ENCODE data around the gene ATP5MC3.

The ATP5MC3 gene

DNA sequence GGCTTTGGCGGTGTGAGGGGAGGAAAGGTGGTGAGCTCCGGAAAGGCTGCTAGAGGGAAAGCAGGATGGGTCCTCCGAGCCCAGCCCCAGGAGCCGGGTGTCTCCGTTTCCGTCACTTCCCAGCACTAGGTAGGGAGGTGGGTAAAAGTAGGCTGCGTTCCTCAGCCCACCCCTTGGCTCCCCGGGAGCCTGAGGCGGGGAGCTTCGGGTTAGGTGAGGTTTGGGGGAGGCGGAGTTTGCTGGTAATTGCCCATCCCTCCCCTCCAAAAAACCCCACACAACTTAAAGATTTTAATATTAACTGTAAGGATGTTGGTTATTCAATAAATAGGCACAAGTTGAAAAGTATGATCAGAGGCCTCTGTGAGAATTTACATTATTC, 13.0 kb downstream of the ATP5MC3 start:
- in situ Hi-C loops (cut with HindIII; ENCODE audit: low sequenced_read_pairs), result no loop called here

DNA sequence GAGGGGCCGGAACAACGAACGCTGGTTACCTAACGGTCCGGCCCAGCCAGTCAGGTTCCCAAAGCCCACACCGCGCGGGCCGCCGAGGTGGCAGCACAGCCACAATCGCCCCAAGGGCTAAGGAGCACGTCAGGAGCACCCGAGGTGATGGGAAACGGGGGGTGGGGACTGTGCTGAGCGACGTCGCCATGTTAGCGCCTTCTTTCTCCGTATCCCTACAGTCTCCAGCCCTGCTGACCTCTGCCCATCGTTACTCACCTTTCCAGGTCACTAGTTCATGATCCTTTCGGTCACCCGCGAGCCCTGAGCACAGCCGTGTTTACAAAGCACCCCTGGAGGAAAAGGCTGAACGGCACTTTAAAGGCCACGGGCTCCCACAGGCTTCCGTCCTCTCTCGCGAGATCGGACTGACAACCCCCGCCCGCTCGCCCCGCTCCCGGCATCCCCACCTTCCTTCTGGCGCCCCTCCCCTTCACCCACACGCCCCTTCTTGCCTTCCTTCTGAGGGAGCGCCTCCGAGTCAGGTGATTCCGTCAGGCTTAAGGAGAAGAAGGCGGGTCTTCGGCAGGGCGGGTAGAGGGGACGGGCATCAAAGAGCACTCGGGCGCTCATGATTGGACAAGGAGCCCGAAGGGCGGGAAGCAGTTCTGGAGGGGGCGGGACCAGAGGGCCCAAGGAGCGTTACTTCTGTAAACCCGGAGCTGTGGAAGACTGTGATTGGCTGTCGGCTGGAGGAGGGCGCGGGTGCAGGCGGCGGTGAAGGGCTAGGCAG, 13.5 kb downstream of the ATP5MC3 start, which contains the start of gene ATF2:
Gene ATF2, minus strand, starts transcription at position 412 of the 772 bp plus-strand sequence. CDS start 31,760 bp downstream, outside the sequence.
- in situ Hi-C loops (cut with HindIII; ENCODE audit: low sequenced_read_pairs), result no loop called here

DNA sequence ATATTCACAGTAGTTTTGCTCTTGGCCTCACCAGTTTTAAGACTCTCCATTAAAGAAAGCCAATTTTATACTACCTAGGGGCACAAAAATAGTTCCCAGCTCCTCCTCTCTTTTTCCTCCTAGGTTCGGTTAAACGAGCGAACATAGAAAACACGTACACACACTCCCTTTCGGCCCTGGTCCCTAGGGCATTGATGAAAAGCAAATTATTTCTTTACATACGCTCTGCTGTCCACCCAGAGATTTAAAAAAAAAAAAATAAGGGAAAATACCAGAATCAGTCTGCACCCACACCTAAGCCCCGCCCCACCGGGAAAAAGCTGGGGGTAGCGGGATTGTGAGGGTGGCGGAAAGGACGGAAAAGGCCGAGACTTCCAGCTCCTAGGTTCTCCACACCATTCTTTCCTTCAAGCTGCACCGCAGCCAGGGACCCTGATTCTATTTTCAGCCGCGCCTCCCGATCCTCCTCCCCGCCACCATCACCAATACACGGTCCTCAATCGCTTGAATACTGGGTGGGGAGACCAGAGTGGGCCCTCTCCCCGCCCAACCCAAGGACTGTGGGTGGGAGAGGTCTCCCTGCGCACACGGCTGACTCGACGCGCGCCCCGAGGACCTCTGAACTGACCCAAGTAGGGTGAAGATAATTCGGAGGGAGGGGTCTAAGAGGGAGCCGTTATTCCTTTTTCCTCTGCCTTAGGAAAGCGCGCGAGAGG, 14.3 kb downstream of the ATP5MC3 start:
- in situ Hi-C loops (cut with HindIII; ENCODE audit: low sequenced_read_pairs), result no loop called here

DNA sequence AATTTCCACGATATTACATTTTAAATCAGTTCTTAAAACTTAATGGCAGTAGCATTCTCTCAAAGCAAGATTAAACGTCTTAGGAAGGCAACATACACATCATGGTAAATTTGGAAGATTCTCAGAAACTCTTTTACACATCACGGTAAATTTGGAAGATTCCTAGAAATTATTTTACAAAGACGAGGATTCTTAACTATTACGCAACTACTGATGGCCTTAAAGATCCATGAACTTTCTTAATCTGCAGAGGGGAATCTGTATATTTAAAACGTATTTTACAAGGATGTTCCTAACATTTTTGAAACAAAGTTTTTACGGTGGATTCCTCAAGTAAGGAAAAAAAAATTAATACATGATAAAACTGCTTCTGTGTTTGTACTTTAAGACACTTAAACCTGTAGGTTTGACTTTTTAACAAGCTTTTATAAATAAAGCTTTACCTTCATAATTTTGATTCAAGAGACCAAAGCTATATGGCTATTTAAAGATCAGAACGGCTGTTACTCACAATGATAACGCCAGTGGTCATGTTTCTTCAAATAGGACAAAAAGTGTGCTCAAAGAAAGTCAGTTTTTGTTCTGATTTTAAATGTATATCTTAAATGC, 15.2 kb downstream of the ATP5MC3 start:
- in situ Hi-C loops (cut with HindIII; ENCODE audit: low sequenced_read_pairs), result no loop called here

DNA sequence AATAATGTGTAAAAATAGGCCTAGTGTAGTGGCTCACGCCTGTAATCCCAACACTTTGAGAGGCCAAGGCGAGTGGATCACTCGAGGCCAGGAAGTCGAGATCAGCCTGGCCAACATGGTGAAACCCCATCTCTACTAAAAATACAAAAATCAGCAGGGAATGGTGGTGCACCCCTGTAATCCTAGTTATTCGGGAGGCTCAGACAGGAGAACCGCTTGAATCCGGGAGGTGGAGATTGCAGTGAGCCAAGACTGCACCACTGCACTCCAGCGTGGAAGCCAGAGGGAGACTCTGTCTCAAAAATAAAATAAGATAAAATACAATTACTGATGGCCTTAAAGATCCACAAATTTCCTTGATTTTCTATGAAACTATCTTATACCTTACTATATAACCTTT, 17.3 kb downstream of the ATP5MC3 start:
- in situ Hi-C loops (cut with HindIII; ENCODE audit: low sequenced_read_pairs), result no loop called here

DNA sequence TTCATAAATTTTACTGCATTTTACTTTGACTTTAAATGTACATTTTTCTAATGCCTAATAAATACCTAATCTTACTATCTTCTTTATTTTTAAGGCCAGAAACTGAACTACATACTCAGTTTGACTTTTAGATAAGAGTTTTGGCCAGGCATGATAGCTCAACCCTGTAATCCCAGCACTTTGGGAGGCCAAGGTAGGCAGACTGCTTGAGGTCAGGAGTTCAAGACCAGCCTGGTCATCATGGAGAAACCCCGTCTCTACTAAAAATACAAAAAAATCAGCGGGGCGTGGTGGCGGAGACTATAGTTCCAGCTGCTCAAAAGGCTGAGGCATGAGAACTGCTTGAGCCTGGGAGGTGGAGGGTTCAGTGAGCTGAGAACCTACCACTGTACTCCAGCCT, 22.6 kb downstream of the ATP5MC3 start:
- in situ Hi-C loops (cut with HindIII; ENCODE audit: low sequenced_read_pairs), result no loop called here

DNA sequence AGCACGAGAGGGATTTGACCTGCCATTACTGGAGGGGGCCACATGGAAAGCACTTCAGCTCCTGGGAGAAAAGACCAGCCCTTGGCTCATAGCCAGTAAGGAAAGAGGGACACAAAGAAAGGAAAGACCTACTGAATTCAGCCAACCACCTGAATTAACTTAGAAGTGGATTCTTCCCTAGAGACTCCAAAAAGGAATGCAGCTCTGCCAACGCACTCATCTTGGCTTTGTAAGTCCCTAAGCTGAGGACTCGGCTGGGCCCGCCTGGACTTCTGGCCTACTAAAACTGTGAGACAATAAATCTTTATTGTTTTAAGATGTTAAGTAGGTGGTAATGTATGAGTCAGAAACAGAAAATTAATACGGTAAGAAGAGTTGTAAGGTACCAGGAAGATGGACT, 25.0 kb downstream of the ATP5MC3 start:
- in situ Hi-C loops (cut with HindIII; ENCODE audit: low sequenced_read_pairs), result no loop called here

DNA sequence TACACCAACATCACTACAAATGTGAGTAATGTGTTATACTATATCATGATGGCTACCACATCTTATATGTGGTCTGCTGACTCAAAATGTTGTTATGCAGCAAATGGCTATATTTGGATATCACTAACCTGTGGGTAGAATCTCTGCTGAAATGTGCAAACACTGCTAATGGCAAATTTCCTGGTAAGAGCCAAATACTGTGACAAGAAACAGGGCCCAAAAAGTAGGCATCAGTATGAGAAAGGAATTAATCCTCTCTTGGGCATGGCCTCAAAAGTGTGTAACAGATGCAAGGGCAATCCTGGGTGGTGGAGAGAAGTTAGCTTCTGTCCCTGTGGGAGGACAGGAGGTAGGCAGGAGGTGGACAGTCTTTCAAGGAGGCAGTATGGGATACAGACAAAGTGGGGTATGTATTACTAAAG, 26.8 kb downstream of the ATP5MC3 start:
- in situ Hi-C loops (cut with HindIII; ENCODE audit: low sequenced_read_pairs), result no loop called here

DNA sequence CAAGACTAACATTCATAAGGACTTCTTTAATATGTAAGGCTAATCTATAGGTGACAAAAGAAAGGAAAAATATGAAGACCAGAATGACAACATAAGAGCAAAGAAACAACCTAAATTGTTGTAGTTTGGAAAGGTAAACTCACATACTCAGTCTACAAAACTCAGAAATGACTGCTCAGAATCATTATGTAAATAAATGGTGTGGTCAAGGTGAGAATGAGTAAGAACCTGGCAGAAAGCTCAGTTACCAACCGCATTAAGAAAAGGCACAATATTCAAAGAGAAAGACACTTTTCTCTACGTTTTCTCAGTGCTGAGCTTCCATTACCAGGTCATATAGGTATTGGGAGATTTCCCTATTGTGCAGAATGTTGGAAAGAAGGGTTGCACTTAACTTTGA, 29.3 kb downstream of the ATP5MC3 start:
- in situ Hi-C loops (cut with HindIII; ENCODE audit: low sequenced_read_pairs), result no loop called here

DNA sequence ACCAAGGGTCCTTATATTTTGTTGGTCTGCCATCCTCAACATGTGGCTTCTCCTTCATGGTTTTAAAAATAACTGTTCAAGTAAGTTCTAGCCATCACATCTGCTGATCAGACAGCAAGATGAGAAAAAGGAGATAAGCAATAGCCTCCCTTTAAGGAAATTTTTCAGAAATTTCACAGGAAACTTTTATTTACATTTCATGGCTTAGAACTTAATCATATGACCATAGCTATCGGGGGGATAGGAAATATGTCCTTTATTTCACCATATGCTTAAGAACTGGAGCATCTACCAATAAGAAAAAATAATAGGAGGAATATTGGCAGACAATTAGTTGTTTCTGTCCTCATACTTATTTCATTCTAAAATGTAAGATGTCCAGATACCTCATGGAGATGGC, 29.7 kb downstream of the ATP5MC3 start:
- in situ Hi-C loops (cut with HindIII; ENCODE audit: low sequenced_read_pairs), result no loop called here

DNA sequence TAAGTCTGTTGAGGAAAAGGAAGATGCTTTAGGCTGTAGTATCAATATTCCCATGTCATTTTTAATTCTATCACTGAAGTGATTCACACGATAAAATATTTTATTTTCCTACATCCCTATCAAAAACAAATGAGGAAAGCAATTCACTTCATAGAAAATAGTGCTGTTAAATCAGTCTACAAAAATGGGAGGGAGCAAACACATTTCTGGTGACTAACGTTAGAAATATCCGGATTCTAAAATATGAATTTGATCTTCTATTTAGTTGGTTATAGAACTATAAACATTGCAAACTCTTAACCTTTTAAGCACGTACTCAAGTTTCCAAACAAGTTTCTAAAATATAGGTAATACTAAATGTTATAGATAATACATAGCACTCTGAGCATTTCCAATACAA, 34.3 kb downstream of the ATP5MC3 start:
- in situ Hi-C loops (cut with HindIII; ENCODE audit: low sequenced_read_pairs), result no loop called here

DNA sequence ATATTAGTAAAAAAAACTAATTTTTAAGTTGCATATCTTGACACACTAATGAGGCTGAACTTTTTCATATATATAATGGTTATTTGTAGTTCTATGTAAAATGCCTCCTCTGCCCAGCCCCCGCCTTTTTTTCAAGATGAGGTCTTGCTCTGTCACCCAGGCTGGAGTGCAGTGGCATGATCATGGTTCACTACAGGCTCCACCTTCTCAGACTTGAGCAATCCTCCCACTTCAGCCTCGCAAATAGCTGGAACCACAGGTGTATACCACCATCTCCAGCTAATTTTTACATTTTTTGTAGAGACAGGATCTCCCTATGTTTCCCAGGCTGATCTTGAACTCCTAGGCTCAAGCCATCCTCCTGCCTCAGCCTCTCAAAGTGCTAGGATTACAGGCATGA, 37.8 kb downstream of the ATP5MC3 start:
- in situ Hi-C loops (cut with HindIII; ENCODE audit: low sequenced_read_pairs), result no loop called here

DNA sequence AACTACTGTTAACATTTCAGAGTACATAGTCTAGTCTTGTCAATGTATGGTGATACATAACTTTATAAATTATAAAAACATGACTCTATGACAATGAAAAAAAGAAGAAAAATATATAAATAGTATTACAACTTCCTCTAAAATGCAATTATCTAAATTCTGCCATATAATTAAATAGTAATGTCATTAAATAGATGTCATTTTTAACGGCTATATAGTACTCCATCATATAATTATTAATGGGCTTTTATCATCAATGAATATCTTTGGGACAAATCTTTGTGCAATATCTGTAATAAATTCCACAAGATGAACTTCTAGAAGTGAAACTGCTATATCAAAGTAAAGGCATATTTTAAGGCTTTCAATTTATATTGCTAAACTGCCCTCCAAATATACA, 38.3 kb downstream of the ATP5MC3 start:
- in situ Hi-C loops (cut with HindIII; ENCODE audit: low sequenced_read_pairs), result no loop called here

DNA sequence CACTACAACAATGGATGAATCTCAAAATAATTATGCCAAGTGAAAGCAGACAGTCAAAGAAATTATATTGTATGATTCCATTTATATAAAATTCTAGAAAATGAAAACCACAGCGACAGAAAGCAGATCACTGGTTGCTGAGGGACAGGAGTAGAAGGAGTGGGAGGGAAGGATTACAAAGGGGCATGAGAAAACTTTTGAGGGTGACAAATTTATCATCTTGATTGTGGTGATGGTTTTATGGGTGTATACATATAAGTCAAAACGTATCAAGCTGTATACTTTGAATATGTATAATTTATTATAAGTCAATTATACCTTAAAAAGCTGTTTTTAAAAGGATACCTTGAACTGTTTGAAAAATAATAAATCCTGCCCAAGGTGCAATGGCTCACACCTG, 41.2 kb downstream of the ATP5MC3 start:
- in situ Hi-C loops (cut with HindIII; ENCODE audit: low sequenced_read_pairs), result no loop called here

DNA sequence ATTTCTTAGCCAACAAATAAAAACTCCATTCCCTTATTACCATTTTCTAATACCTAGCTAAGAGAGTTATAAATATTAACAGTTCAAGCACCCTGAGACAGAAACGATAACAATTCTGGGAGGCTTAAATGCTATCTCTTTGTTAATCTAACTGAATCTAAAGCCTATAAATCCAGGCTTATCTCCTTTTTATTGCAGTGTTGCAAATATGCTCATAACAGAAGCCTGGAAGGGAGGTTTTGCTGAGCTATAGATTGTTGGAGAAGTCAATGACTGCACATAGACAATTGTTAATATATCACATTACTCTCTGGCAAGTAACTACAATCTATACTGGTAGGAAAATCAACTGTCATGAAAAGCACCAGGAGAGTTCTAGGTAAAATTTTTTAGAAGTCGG, 43.7 kb downstream of the ATP5MC3 start:
- in situ Hi-C loops (cut with HindIII; ENCODE audit: low sequenced_read_pairs), result no loop called here

DNA sequence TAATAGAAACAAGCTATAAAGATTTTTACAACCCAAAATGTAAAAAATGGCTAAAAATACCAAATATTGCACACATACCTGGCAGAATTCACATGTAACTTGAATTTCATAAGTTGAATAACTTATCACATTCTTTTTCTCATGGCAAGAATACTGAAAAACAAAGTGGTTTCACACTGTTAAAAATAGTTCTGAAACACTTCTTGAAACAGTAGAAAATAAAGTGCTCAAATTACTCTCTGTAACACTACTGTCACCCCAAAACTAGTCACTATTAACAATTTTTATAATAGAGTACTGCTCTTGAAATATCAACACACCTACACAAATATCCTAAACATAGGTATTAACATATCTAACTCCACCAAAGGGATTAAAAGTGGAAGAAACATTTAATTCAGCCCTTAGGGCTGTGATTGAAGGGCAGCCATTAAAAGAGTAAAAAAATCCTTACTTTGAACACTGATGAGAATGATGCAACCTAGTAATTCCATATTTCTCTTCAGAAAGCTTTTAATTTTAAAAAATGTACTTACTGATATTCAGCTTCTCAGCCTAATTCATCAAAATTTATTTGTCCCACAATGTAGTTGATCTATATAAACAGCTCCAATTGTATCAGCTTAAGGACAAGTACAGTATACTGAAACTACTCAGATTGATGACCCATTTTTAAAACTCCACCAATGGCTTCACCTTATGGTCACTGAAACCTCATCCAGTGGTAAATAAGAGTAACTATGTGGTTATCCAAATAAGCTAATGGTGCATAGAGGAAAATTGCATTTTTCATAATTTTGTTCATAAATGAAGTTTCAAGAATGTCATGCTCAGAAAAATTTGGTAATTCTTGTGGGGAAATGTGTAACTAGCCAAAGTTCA, 44.9 kb downstream of the ATP5MC3 start:
- in situ Hi-C loops (cut with HindIII; ENCODE audit: low sequenced_read_pairs), result no loop called here

DNA sequence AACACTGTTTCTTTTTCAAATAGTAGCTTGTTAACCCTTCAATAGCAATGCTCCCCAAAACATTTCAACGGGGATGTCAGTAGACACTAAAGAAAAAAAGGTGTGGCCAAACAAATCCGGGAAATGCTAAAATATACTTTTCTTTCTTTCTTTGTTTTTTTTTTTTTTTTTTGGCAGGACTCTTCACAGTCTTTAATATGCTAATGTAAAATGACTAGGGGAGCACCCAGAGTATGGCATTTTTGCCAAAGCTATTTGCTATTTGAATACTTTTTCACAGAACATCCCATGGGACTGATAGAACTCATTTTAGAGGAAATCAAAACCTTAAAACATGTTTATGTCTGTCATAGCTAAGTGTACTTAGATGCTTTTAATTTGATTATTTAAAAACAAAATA, 45.6 kb downstream of the ATP5MC3 start:
- in situ Hi-C loops (cut with HindIII; ENCODE audit: low sequenced_read_pairs), result no loop called here

DNA sequence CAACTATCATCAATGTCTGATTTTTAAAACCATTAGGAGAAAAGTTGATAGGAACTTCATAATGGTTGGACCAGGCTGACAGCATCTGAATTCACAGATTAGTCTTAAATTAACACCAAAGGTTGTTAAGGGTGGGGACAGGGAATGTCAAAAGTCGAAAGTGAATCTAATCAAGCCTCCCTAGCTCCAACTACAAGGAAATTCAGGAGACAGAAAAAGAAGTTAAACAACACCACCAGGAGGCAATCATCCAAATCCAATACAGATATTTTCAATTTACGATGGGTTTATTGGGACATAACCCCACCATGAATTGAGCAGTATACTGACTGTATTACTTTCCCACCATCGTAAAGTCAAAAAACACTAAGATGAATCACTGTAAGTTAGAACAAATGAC, 46.3 kb downstream of the ATP5MC3 start:
- in situ Hi-C loops (cut with HindIII; ENCODE audit: low sequenced_read_pairs), result no loop called here

DNA sequence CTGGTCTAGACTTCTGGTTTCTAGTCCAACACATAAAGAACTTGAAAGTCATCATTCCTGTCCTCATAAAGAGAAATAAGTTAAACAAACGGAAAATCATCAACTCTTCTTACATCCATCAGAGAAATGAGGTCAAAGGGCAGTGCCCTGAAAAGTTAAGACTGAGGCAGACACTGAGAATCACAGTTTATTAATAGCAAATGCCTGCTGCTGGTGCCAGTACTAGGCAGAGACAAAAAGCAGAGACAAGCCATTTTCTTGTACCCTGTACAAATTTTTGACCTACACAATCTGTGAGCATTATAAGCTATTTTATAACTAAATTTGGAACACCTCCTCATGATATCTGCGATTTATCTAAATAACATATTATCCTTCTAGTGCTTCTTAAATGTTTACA, 50.3 kb downstream of the ATP5MC3 start:
- in situ Hi-C loops (cut with HindIII; ENCODE audit: low sequenced_read_pairs), result no loop called here

DNA sequence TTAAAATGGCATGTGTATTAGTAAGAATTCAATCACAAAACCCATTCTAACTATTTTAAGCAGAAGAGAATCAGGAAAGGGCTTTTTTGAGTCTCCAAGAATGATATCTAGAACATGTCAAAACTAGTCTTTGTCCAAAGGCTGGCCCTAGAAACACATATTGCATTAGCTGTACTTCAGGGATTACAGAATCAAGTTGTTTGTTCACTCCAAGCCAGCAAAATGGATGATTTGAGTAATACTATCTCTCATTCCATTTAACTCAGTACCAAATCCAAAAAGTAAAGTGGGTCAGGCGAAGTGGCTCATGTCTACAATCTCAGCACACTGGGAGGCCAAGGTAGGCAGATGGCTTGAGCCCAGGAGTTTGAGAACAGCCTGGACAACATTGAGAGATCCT, 54.8 kb downstream of the ATP5MC3 start:
- in situ Hi-C loops (cut with HindIII; ENCODE audit: low sequenced_read_pairs), result no loop called here
